Common myeloid progenitor, CD34-positive (primary cell): ENCODE results near the gene SSRP1.
A peak's percentile ranks its signal among the peaks of the same experiment; 100 is the strongest.

ENCODE experiments used
- CTCF ChIA-PET: fragments of 350-600 bp; sonication (Branson Sonifier 250); formaldehyde crosslinking; loops from one replicate; lab custom pipeline; 2021; ENCODE audit warnings: antibody characterized with exemption; lab: Charles Lee
- POLR2A ChIA-PET: fragments of 350-600 bp; sonication (Branson Sonifier 250); formaldehyde crosslinking; loops from one replicate; lab custom pipeline; 2021; ENCODE audit warnings: antibody characterized with exemption; lab: Charles Lee
- DNase-seq, 3 donors: peaks; one replicate each; pipeline versions ENCODE4 v3.0.0 to v3.0.0-alpha.2; 2013
- H3K27ac ChIP-seq, 2 experiments: 1 replicate in 1 of 2; 2 replicates in 1 of 2; pipeline ENCODE4 v1.7.0; 2013; ENCODE audit warnings: inconsistent platforms in 2 of 2, low read length in 2 of 2, mild to moderate bottlenecking in 2 of 2, low read depth in 1 of 2, moderate library complexity in 1 of 2; ENCODE audit not compliant: severe bottlenecking in 2 of 2, insufficient read depth in 1 of 2, poor library complexity in 1 of 2
- H3K27me3 ChIP-seq, 5 experiments: replicated peaks in 2 of 5; 1 replicate in 3 of 5; 2 replicates in 2 of 5; pipeline versions ENCODE4 v1.6.1 to v1.7.0; 2013; ENCODE audit warnings: low read length in 4 of 5, mild to moderate bottlenecking in 2 of 5, moderate library complexity in 2 of 5, inconsistent platforms in 1 of 5; ENCODE audit not compliant: insufficient read depth in 5 of 5, control insufficient read depth in 4 of 5
- H3K36me3 ChIP-seq, 4 experiments: 1 replicate in 2 of 4; 2 replicates in 2 of 4; pipeline versions ENCODE4 v1.6.1 to v1.7.0; 2013; ENCODE audit warnings: low read length in 3 of 4, control low read depth in 1 of 4, mild to moderate bottlenecking in 1 of 4; ENCODE audit not compliant: control insufficient read depth in 4 of 4, insufficient read depth in 4 of 4
- H3K4me1 ChIP-seq, 4 experiments: 1 replicate in 3 of 4; 2 replicates in 1 of 4; pipeline versions ENCODE4 v1.6.1 to v1.7.1; 2013; ENCODE audit warnings: low read length in 3 of 4, mild to moderate bottlenecking in 3 of 4, control low read depth in 1 of 4, inconsistent platforms in 1 of 4, moderate library complexity in 1 of 4; ENCODE audit not compliant: control insufficient read depth in 4 of 4, insufficient read depth in 4 of 4; ENCODE audit errors: control extremely low read depth in 1 of 4
- H3K4me3 ChIP-seq, 7 experiments: 1 replicate in 4 of 7; 2 replicates in 3 of 7; pipeline versions ENCODE4 v1.5.1 to v1.7.0; 2013; ENCODE audit warnings: mild to moderate bottlenecking in 7 of 7, low read length in 6 of 7, moderate library complexity in 6 of 7, inconsistent platforms in 2 of 7, low read depth in 2 of 7, control low read depth in 1 of 7; ENCODE audit not compliant: insufficient read depth in 4 of 7, control insufficient read depth in 1 of 7; ENCODE audit errors: extremely low read depth in 1 of 7
- H3K9me3 ChIP-seq, 5 experiments: 1 replicate in 4 of 5; 2 replicates in 1 of 5; pipeline versions ENCODE4 v1.6.1 to v1.7.1; 2013; ENCODE audit warnings: low read length in 4 of 5, mild to moderate bottlenecking in 2 of 5, inconsistent platforms in 1 of 5, low read depth in 1 of 5, moderate library complexity in 1 of 5; ENCODE audit not compliant: control insufficient read depth in 4 of 5, insufficient read depth in 2 of 5; ENCODE audit errors: control extremely low read depth in 1 of 5
- WGBS: methylation state at CpG from one replicate; pipeline ENCODE4 v1.1.5; 2013; ENCODE audit not compliant: insufficient coverage; 5-methylcytosine and 5-hydroxymethylcytosine counted together

The SSRP1 gene

GRCh38 chr11:57313788-57314135, 21.9 kb downstream of the SSRP1 start:
- no peaks in the 10 kb centered on the region for H3K27me3 ChIP-seq
- WGBS: 100% methylated on average over 5 of the region's 8 CpGs
- H3K27ac ChIP-seq: no peak overlapping the region
- peaks cover 9 to 50% (median 29%) of the 10 kb centered on the region in 4 experiments for H3K4me1 ChIP-seq
- H3K4me3 ChIP-seq: no peak overlapping the region
- ChIA-PET POLR2A (no interaction called here), CTCF (interaction anchor here (0.9 kb wide), 1 partner anchor 9 kb away, joined by 3 read pairs; no protein-coding TSS in a partner anchor)
- H3K36me3 ChIP-seq: peaks cover 0 to 59% (median 17%) of the 10 kb centered on the region in 4 experiments
- no peak for DNase-seq
- H3K9me3 ChIP-seq: no peaks in the 10 kb centered on the region

- WGBS: 97% methylated on average over 20 of the region's 26 CpGs
Measured at GRCh38 chr11:57313071-57313787, 22.5 kb downstream of the SSRP1 start.

GRCh38 chr11:57312511-57313021, 23.1 kb downstream of the SSRP1 start:
- Histone ChIP-seq H3K27ac (no peak overlapping the region), H3K4me1 (peaks cover 9 to 45% (median 29%) of the 10 kb centered on the region in 4 experiments), H3K4me3 (no peak overlapping the region), H3K9me3 (no peaks in the 10 kb centered on the region), H3K36me3 (peaks cover 0 to 51% (median 14%) of the 10 kb centered on the region in 4 experiments), H3K27me3 (no peaks in the 10 kb centered on the region)
- no peak for DNase-seq
- 100% methylated on average over 7 of the region's 10 CpGs for WGBS
- CTCF ChIA-PET: interaction anchor here (1.3 to 2.2 kb wide), 4 partner anchors 9 to 114 kb away, joined by 3 to 15 read pairs (median 5); partner anchors contain the start of gene TNKS1BP1
- POLR2A ChIA-PET: no interaction called here

More at GRCh38 chr11:57313071-57313787, 22.5 kb downstream of the SSRP1 start:
- CTCF ChIA-PET: interaction anchor here (0.9 to 2.0 kb wide), 3 partner anchors 8 to 22 kb away, joined by 3 to 15 read pairs (median 3); no protein-coding TSS in a partner anchor
- no peak for DNase-seq
- Histone ChIP-seq H3K27me3 (no peaks in the 10 kb centered on the region), H3K36me3 (peaks cover 0 to 56% (median 16%) of the 10 kb centered on the region in 4 experiments), H3K27ac (no peak overlapping the region), H3K9me3 (no peaks in the 10 kb centered on the region), H3K4me3 (no peak overlapping the region), H3K4me1 (peaks cover 9 to 48% (median 29%) of the 10 kb centered on the region in 4 experiments)
- POLR2A ChIA-PET: no interaction called here

- Histone ChIP-seq H3K4me1 (peaks cover 9 to 47% (median 30%) of the 10 kb centered on the region in 4 experiments), H3K36me3 (peaks cover 0 to 38% (median 7%) of the 10 kb centered on the region in 4 experiments), H3K9me3 (no peaks in the 10 kb centered on the region), H3K4me3 (peak overlapping the region in 6 of 7 experiments; percentile 42 to 76 (median 52)), H3K27ac (no peak overlapping the region), H3K27me3 (no peaks in the 10 kb centered on the region)
- CTCF ChIA-PET: interaction anchor here (1.3 to 2.2 kb wide), 4 partner anchors 10 to 115 kb away, joined by 3 to 15 read pairs (median 5); partner anchors contain the start of gene TNKS1BP1
- DNase-seq: peak; percentile 76 to 82 (median 79)
- POLR2A ChIA-PET: no interaction called here
- WGBS: 0% methylated on average over 25 of the region's 31 CpGs
Measured at GRCh38 chr11:57311109-57311936, 24.4 kb downstream of the SSRP1 start.

- Histone ChIP-seq H3K27me3 (no peaks in the 10 kb centered on the region), H3K9me3 (no peaks in the 10 kb centered on the region), H3K4me1 (peaks cover 3 to 41% (median 26%) of the 10 kb centered on the region in 4 experiments), H3K4me3 (peak overlapping the region in 5 of 7 experiments; percentile 42 to 76 (median 60)), H3K36me3 (peaks cover 0 to 38% (median 7%) of the 10 kb centered on the region in 4 experiments), H3K27ac (no peak overlapping the region)
- DNase-seq: peak in 1 of 3 donors; percentile 31
- WGBS: 82% methylated on average over 5 of the region's 6 CpGs
- ChIA-PET POLR2A (no interaction called here), CTCF (interaction anchor here (2.2 kb wide), 1 partner anchor 14 kb away, joined by 7 read pairs; the partner anchor contains the start of gene TNKS1BP1)
Measured at GRCh38 chr11:57310630-57311086, 25.0 kb downstream of the SSRP1 start.

- POLR2A ChIA-PET: no interaction called here
- Histone ChIP-seq H3K36me3 (peaks cover 0 to 38% (median 7%) of the 10 kb centered on the region in 4 experiments), H3K4me3 (no peak overlapping the region), H3K27ac (no peak overlapping the region), H3K9me3 (no peaks in the 10 kb centered on the region), H3K4me1 (peaks cover 3 to 35% (median 21%) of the 10 kb centered on the region in 4 experiments), H3K27me3 (no peaks in the 10 kb centered on the region)
- 97% methylated on average over 6 of the region's 6 CpGs for WGBS
- DNase-seq: no peak
- CTCF ChIA-PET: no interaction called here
Measured at GRCh38 chr11:57310091-57310490, 25.6 kb downstream of the SSRP1 start.
